ENCODE measurements around the gene TAGAP.

DNA sequence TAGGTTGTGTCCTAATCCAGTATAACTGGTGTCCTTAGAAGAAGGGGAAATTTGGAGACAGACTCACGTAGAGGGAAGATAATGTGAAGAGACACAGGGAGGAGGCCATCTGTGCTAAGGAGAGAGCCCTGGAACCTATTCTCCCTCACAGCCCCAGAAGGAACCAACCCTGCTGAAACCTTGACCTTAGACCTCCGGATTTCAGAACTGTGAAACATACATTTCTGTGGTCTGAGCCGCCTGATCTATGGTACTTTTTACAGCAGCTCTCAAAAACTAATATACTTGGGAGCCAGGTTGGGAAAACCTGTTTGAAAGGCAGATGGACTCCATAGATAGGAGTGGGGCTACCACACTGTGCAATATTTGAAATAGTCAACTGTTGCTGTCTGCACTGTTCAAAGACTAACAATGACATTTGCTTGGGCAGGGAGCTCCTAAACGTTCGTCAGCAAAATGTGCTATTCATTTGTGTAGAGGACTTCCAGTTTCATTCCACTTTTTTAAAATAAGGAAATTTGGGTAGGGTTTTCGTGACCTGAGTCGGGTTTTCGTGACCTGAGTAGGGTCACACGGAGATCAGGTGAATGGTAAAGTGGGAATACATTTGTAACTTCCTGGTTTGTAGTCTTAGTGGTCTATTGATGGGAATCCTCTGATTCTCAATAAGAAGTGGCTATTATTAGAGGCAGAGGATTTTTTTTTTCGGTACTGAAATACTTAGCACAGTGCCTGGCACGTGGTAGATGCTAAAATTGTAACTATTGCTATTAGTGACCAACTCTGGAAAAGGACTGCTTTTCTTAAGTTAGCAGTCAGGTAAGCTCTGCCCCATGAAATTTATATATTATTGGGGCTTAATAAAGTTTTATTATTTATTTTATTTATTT is 11.4 kb downstream of the TAGAP start:
- TF ChIP-seq, protein P1, sequence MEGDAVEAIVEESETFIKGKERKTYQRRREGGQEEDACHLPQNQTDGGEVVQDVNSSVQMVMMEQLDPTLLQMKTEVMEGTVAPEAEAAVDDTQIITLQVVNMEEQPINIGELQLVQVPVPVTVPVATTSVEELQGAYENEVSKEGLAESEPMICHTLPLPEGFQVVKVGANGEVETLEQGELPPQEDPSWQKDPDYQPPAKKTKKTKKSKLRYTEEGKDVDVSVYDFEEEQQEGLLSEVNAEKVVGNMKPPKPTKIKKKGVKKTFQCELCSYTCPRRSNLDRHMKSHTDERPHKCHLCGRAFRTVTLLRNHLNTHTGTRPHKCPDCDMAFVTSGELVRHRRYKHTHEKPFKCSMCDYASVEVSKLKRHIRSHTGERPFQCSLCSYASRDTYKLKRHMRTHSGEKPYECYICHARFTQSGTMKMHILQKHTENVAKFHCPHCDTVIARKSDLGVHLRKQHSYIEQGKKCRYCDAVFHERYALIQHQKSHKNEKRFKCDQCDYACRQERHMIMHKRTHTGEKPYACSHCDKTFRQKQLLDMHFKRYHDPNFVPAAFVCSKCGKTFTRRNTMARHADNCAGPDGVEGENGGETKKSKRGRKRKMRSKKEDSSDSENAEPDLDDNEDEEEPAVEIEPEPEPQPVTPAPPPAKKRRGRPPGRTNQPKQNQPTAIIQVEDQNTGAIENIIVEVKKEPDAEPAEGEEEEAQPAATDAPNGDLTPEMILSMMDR (IDR thresholded peaks at IDR 0.05), result no peak
- no peak for TF ChIP-seq POLR2AphosphoS5 (IDR thresholded peaks at IDR 0.05)
- no peak for TF ChIP-seq POLR2A (IDR thresholded peaks at IDR 0.05)
